GM12874 (cell line): ENCODE results near the gene CP.

Experiments used
- TF ChIP-seq, protein P1 (sequence below): IDR thresholded peaks from 2 replicates; pipeline ENCODE4 v1.5.1; 2011; ENCODE audit warnings: low read depth, mild to moderate bottlenecking, control low read depth, low read length, moderate library complexity; ENCODE audit not compliant: insufficient read depth

Gene CP

DNA sequence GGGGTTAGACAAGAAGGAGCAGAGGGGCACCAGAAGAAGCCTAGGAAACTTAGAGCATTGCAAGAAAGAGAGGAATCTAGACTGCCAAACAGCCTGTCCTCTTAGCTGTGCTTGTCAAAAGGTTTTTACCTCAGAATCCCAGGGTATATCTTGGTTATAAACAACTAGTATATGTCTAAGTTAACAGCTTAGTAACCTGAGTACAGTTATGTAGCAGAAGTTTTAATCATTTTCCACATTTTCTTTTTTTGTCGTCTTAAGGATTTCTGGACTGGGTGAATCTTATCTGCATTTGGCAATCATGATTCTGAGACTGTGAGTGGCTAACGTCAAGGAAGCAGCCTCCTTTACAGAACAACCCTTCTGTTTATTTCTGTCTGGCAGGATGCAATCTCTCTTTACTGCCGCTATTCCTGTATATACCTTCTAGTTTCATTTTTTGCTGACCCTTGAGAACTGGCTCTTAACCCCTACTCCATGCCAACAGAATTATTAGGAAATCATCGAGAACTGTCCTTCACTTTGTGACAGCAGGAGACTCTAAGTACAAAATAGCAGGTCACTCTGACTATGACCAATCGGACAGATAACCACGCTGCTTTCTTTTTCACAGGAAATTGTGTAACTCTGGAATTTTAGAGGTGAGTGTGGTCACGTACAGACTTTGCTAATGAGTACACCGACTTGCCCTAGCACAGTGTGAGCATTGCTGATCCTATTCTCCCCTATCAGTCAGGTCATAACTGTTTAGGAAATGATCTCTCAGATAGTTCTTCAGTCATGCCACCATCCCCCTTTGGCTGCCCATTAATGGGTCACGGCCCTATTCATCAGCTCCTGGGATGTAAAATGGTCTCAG is 3.3 kb upstream of the CP start:
- TF ChIP-seq, protein P1, sequence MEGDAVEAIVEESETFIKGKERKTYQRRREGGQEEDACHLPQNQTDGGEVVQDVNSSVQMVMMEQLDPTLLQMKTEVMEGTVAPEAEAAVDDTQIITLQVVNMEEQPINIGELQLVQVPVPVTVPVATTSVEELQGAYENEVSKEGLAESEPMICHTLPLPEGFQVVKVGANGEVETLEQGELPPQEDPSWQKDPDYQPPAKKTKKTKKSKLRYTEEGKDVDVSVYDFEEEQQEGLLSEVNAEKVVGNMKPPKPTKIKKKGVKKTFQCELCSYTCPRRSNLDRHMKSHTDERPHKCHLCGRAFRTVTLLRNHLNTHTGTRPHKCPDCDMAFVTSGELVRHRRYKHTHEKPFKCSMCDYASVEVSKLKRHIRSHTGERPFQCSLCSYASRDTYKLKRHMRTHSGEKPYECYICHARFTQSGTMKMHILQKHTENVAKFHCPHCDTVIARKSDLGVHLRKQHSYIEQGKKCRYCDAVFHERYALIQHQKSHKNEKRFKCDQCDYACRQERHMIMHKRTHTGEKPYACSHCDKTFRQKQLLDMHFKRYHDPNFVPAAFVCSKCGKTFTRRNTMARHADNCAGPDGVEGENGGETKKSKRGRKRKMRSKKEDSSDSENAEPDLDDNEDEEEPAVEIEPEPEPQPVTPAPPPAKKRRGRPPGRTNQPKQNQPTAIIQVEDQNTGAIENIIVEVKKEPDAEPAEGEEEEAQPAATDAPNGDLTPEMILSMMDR, result no peak

DNA sequence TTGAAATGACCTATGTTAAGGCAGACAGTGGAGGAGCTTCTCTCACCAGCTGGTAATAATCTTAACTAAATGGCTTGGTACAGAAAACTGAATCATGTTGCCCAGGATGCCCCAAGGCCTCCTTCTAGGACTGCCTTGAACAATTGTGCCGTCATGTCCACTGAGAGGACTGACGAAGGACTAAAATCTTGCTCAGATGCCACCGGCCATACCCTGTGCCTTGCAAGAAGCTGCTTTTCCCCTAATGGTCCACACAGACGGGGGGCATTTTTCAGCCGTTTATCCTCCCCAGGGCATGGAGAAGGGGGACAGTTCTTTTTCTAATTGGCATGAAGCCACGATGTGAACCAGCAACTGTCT is 1.8 kb upstream of the CP start:
- TF ChIP-seq, protein P1, result no peak

DNA sequence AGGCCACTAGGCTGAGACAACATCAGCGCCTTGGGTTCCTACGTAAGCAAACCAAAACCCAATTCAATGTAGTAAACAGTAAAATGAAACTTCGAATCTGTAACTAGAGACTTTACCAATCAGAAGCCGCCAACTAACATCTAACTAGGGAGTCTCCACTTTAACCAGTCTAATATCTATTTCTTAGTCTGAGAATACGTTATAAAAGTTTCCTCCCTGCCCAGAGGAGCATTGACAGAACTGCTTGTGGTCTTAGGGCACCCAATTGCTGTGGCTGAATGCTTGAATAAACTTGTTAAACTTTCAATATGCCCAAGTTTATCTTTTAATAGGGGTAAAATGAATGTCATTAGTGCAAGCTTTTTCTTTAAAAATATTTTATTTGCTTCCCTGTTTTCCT is 4.3 kb downstream of the CP start:
- TF ChIP-seq, protein P1, result no peak

DNA sequence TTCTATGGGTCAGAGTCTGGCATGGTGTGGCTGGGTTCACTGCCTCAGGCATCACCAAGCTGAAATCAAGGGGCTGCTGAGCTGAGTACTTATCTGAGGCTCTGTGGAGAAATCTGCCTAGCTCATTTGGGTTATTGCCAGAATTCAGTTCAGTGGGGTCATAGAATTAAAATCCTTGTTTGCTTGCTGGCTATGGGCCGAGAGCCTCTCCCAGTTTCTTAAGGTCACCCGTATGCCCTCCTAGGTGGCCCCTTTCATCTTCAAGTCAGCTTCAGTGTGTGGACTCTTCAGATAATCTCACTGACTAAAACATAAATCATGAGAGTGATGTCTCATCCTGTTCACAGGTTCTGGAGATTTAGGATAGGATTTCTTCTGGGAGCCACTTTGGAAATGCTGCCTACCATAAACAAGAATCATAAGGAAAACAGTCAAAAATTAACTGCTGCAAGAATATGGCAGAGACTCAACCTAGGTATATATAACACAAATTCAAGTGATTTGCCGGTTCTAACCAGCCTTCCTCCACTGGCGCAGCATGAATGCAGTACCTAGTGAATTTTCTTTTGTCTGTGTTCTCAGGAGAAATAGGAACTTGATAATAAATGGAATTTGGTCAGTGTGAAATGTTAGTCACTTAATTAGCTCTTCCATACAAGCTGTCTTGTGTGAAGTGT is 5.3 kb downstream of the CP start:
- TF ChIP-seq, protein P1, result no peak

DNA sequence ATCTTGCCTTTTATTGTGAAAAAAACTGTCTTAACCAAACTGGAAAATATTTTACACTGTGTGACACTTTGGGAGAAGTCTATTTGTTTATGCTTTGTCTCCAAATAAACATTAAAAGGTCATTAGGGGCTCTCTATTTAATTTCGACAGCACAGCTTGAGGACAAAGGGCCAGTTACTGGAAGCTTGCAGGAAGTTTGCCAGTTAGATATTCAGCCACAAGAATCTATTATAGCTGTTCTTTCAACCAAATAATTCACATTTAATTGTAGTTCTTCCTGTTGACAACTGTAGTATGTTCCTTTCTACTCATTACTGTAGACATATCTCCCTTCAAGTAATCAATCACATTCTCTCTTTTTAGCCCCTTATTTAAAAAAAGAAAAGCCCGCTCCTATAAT is 6.1 kb downstream of the CP start:
- TF ChIP-seq, protein P1, result no peak

DNA sequence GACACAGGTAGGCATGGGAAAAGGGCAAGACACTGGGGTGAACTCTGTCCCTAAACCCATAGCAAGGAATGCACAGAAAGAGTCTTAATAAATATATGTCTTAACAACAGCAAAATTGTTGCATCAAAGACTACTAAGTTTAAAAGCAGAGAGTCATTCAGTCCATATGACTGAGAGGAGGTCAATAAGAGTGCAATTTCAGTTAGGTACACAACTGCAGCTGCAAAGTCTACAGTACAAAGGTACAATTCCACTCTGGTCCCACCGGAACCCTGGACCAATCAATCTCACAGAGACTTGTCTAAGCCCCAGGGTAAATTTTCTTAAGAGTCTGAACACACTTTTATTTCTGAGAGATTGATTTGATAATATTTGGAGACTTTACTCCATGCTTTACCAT is 6.9 kb downstream of the CP start:
- TF ChIP-seq, protein P1, result no peak

DNA sequence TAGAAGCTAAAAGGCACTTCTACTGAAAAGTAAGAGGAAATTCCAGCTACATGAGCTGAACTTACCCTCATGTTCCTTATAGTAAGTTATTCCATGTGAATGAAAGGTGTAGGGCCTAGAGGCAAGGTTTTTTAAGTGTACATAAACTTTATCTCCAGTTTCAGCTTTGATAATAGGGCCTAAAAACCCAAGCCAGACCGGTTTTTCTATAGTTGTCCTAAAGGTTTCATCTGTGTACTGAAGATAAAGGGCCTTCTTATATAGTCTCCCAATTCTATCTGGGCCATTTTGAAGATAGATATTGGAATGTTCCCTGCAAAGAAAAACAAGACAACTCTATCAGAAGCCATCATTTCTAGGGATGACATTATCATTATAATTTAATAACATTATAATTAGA is 9.2 kb downstream of the CP start:
- TF ChIP-seq, protein P1, result no peak
